Measurements from ENCODE around the gene MYO7A. TPM values are rescaled to one million over a fixed set of nuclear protein-coding genes. Genes with fewer than 3 reads are reported as not detected.

MYO7A gene
- polyA plus RNA-seq, 1 donor (not counting 4 experiments of a cell fraction or from before 2014, with no cell fraction given): 0.75 TPM

DNA sequence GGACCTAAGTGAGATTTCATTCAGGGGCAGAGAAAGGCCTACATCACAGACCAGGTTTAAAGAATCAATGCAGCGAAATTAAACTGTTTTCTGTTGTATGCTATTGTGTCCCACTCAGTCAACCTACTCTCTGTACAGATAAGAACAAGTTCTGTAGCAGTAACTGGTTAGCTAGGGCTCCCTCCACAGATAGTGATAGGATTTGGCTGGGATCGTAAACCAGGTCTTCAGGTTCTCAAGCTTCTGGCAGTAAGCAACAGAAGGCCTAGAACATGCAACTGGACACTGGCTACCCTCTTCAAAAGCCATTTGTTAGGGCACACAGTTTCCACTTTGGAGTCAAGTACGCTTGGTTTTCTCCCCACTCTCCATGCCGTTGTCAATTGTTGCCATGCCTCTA is 104.2 kb downstream of the MYO7A start:
- no peaks in the 10 kb centered on the region for H3K4me1 ChIP-seq (ENCODE audit: control insufficient read depth, extremely low read depth, insufficient read depth, low read length)
- no peaks in the 10 kb centered on the region for H4K20me1 ChIP-seq (ENCODE audit: control insufficient read depth, extremely low read depth, insufficient read depth, low read length)
- no peak for DNase-seq (ENCODE audit: low read depth, low spot score)
- H3K36me3 ChIP-seq (ENCODE audit: control insufficient read depth in 2 of 2, extremely low read depth in 1 of 2, insufficient read depth in 2 of 2, low read length in 2 of 2): no peaks in the 10 kb centered on the region
- no peak overlapping the region for H3K9ac ChIP-seq (ENCODE audit: control insufficient read depth, extremely low read depth, insufficient read depth, low read length)
- FAIRE-seq: no peak
- H3K27ac ChIP-seq (ENCODE audit: control insufficient read depth, insufficient read depth, low read length): no peak overlapping the region
- no peaks in the 10 kb centered on the region for H3K9me3 ChIP-seq (ENCODE audit: control insufficient read depth, low read depth, low read length)
- H3K79me2 ChIP-seq (ENCODE audit: control insufficient read depth, insufficient read depth, low read length): no peaks in the 10 kb centered on the region
- H3K4me3 ChIP-seq (ENCODE audit: control insufficient read depth in 2 of 3, extremely low read depth in 1 of 3, insufficient read depth in 2 of 3, low read depth in 1 of 3, low read length in 3 of 3): no peak overlapping the region
- no peaks in the 10 kb centered on the region for H3K9me1 ChIP-seq (ENCODE audit: control insufficient read depth, extremely low read depth, insufficient read depth, low read length)
- no peak for TF ChIP-seq EZH2 (IDR thresholded peaks at IDR 0.05; ENCODE audit: low read length)
- TF ChIP-seq, protein P1, sequence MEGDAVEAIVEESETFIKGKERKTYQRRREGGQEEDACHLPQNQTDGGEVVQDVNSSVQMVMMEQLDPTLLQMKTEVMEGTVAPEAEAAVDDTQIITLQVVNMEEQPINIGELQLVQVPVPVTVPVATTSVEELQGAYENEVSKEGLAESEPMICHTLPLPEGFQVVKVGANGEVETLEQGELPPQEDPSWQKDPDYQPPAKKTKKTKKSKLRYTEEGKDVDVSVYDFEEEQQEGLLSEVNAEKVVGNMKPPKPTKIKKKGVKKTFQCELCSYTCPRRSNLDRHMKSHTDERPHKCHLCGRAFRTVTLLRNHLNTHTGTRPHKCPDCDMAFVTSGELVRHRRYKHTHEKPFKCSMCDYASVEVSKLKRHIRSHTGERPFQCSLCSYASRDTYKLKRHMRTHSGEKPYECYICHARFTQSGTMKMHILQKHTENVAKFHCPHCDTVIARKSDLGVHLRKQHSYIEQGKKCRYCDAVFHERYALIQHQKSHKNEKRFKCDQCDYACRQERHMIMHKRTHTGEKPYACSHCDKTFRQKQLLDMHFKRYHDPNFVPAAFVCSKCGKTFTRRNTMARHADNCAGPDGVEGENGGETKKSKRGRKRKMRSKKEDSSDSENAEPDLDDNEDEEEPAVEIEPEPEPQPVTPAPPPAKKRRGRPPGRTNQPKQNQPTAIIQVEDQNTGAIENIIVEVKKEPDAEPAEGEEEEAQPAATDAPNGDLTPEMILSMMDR (optimal IDR thresholded peaks at IDR 0.05 in 1 of 3, IDR thresholded peaks at IDR 0.05 in 1 of 3, conservative IDR thresholded peaks at IDR 0.05 in 1 of 3; ENCODE audit: extremely low read depth in 1 of 3, insufficient read depth in 2 of 3, low read length in 3 of 3): no peak
- no peak overlapping the region for H2AFZ ChIP-seq (ENCODE audit: control insufficient read depth, low read length)
- dilution Hi-C loops (cut with MboI; ENCODE audit: extremely low pct_ligation_motif_present, low sequenced_read_pairs): no loop called here
- H3K27me3 ChIP-seq (ENCODE audit: control insufficient read depth, extremely low read depth, insufficient read depth, low read length): no peaks in the 10 kb centered on the region
- H3K4me2 ChIP-seq (ENCODE audit: control insufficient read depth, extremely low read depth, insufficient read depth, low read depth, low read length): no peak overlapping the region

DNA sequence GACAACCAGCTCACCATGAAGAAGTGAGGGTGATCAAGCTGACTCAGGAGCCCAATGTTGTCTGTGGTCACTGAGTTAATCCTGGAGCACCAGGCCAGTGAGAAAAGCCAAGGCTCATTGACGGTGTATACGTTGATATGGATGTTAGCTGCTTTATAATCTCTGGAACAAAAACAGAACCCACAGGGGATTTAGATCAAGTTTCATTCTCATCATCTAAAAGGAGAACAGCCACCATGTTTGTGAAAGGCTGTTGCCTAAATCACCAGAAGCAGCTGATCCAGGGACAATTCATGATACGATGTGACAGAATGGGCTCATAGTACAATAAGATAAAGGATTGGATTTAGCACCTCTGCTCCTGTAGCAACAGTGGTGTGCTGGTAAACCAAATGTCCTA is 105.0 kb downstream of the MYO7A start:
- no peak overlapping the region for H3K9ac ChIP-seq (ENCODE audit: control insufficient read depth, extremely low read depth, insufficient read depth, low read length)
- no peaks in the 10 kb centered on the region for H4K20me1 ChIP-seq (ENCODE audit: control insufficient read depth, extremely low read depth, insufficient read depth, low read length)
- H3K36me3 ChIP-seq (ENCODE audit: control insufficient read depth in 2 of 2, extremely low read depth in 1 of 2, insufficient read depth in 2 of 2, low read length in 2 of 2): no peaks in the 10 kb centered on the region
- H2AFZ ChIP-seq (ENCODE audit: control insufficient read depth, low read length): no peak overlapping the region
- dilution Hi-C loops (cut with MboI; ENCODE audit: extremely low pct_ligation_motif_present, low sequenced_read_pairs): no loop called here
- H3K9me3 ChIP-seq (ENCODE audit: control insufficient read depth, low read depth, low read length): no peaks in the 10 kb centered on the region
- no peaks in the 10 kb centered on the region for H3K27me3 ChIP-seq (ENCODE audit: control insufficient read depth, extremely low read depth, insufficient read depth, low read length)
- no peaks in the 10 kb centered on the region for H3K9me1 ChIP-seq (ENCODE audit: control insufficient read depth, extremely low read depth, insufficient read depth, low read length)
- H3K27ac ChIP-seq (ENCODE audit: control insufficient read depth, insufficient read depth, low read length): no peak overlapping the region
- FAIRE-seq: no peak
- no peaks in the 10 kb centered on the region for H3K79me2 ChIP-seq (ENCODE audit: control insufficient read depth, insufficient read depth, low read length)
- DNase-seq (ENCODE audit: low read depth, low spot score): no peak
- TF ChIP-seq, protein P1 (optimal IDR thresholded peaks at IDR 0.05 in 1 of 3, IDR thresholded peaks at IDR 0.05 in 1 of 3, conservative IDR thresholded peaks at IDR 0.05 in 1 of 3; ENCODE audit: extremely low read depth in 1 of 3, insufficient read depth in 2 of 3, low read length in 3 of 3): no peak
- no peak for TF ChIP-seq EZH2 (IDR thresholded peaks at IDR 0.05; ENCODE audit: low read length)
- no peak overlapping the region for H3K4me2 ChIP-seq (ENCODE audit: control insufficient read depth, extremely low read depth, insufficient read depth, low read depth, low read length)
- H3K4me3 ChIP-seq (ENCODE audit: control insufficient read depth in 2 of 3, extremely low read depth in 1 of 3, insufficient read depth in 2 of 3, low read depth in 1 of 3, low read length in 3 of 3): no peak overlapping the region
- no peaks in the 10 kb centered on the region for H3K4me1 ChIP-seq (ENCODE audit: control insufficient read depth, extremely low read depth, insufficient read depth, low read length)

Measured in keratinocyte (primary cell).